H9 (cell line): ENCODE measurements around the gene RSL1D1. TPM values are rescaled to one million over a fixed set of nuclear protein-coding genes. Genes with fewer than 3 reads are reported as not detected.

Experiments used
- DNase-seq: peaks from one replicate; pipeline ENCODE4 v3.0.0-alpha.2; 2017
- H2AFZ ChIP-seq: one replicate; pipeline ENCODE4 v1.6.1; 2013; ENCODE audit warnings: mild to moderate bottlenecking, low read length, control low read depth, moderate library complexity
- H2AK5ac ChIP-seq: 2 replicates; pipeline ENCODE4 v1.6.1; 2013; ENCODE audit warnings: low read length, control low read depth, mixed read lengths; ENCODE audit not compliant: insufficient read length
- H2BK120ac ChIP-seq: one replicate; pipeline ENCODE4 v1.6.1; 2013; ENCODE audit warnings: low read depth, mild to moderate bottlenecking, low read length, control low read depth, inconsistent platforms; ENCODE audit not compliant: poor library complexity, severe bottlenecking
- H2BK12ac ChIP-seq: 2 replicates; pipeline ENCODE4 v1.6.1; 2013; ENCODE audit warnings: low read length, control low read depth, mixed read lengths, low read depth; ENCODE audit not compliant: insufficient read length
- H2BK15ac ChIP-seq: 2 replicates; pipeline ENCODE4 v1.6.1; 2013; ENCODE audit warnings: low read depth, low read length, control low read depth
- H2BK20ac ChIP-seq: one replicate; pipeline ENCODE4 v1.6.1; 2013; ENCODE audit warnings: low read depth, mild to moderate bottlenecking, low read length, control low read depth, inconsistent platforms; ENCODE audit not compliant: poor library complexity, severe bottlenecking
- H2BK5ac ChIP-seq: 2 replicates; pipeline ENCODE4 v1.6.1; 2013; ENCODE audit warnings: low read length, control low read depth, mixed read lengths; ENCODE audit not compliant: insufficient read length
- H3K14ac ChIP-seq: 2 replicates; pipeline ENCODE4 v1.6.1; 2013; ENCODE audit warnings: low read length, control low read depth; ENCODE audit not compliant: insufficient read depth
- H3K18ac ChIP-seq: 2 replicates; pipeline ENCODE4 v1.6.1; 2013; ENCODE audit warnings: low read depth, mild to moderate bottlenecking, mixed read lengths, low read length, control low read depth; ENCODE audit not compliant: insufficient read length
- H3K23ac ChIP-seq: 2 replicates; pipeline ENCODE4 v1.6.1; 2013; ENCODE audit warnings: low read length, control low read depth, mixed read lengths, low read depth; ENCODE audit not compliant: insufficient read length
- H3K23me2 ChIP-seq: 2 replicates; pipeline ENCODE4 v1.6.1; 2013; ENCODE audit warnings: low read depth, mild to moderate bottlenecking, mixed read lengths, low read length, control low read depth; ENCODE audit not compliant: insufficient read length, poor library complexity, severe bottlenecking
- H3K27ac ChIP-seq: 2 replicates; pipeline ENCODE4 v1.5.1; 2013; ENCODE audit warnings: low read length, control low read depth, mixed read lengths, low read depth; ENCODE audit not compliant: insufficient read length
- H3K27me3 ChIP-seq: 2 replicates; pipeline ENCODE4 v1.6.1; 2013; ENCODE audit warnings: low read length, control low read depth, inconsistent platforms; ENCODE audit not compliant: insufficient read depth
- H3K4ac ChIP-seq: 2 replicates; pipeline ENCODE4 v1.6.1; 2013; ENCODE audit warnings: low read depth, mild to moderate bottlenecking, control low read depth, inconsistent platforms, low read length, moderate library complexity
- H3K4me1 ChIP-seq: 2 replicates; pipeline ENCODE4 v1.6.1; 2013; ENCODE audit warnings: low read length, control low read depth, inconsistent platforms; ENCODE audit not compliant: insufficient read depth
- H3K4me2 ChIP-seq: 2 replicates; pipeline ENCODE4 v1.6.1; 2013; ENCODE audit warnings: low read length, control low read depth, mixed read lengths; ENCODE audit not compliant: insufficient read length, insufficient read depth
- H3K56ac ChIP-seq: 2 replicates; pipeline ENCODE4 v1.6.1; 2013; ENCODE audit warnings: low read depth, mild to moderate bottlenecking, mixed read lengths, low read length, control low read depth; ENCODE audit not compliant: insufficient read length
- H3K79me1 ChIP-seq: 2 replicates; pipeline ENCODE4 v1.6.1; 2013; ENCODE audit warnings: low read depth, mild to moderate bottlenecking, moderate library complexity, low read length, control low read depth, inconsistent platforms; ENCODE audit not compliant: insufficient read depth, poor library complexity, severe bottlenecking
- H3K79me2 ChIP-seq: 2 replicates; pipeline ENCODE4 v1.6.1; 2013; ENCODE audit warnings: low read length, control low read depth, inconsistent platforms; ENCODE audit not compliant: insufficient read depth
- H3K9ac ChIP-seq: 2 replicates; pipeline ENCODE4 v1.6.1; 2013; ENCODE audit warnings: low read length, control low read depth, mixed read lengths; ENCODE audit not compliant: insufficient read length; ENCODE audit errors: extremely low read depth
- H3K9me3 ChIP-seq: one replicate; pipeline ENCODE4 v1.6.1; 2013; ENCODE audit warnings: low read depth, low read length, inconsistent platforms; ENCODE audit not compliant: control insufficient read depth
- H3T11ph ChIP-seq: one replicate; pipeline ENCODE4 v1.6.1; 2013; ENCODE audit warnings: mild to moderate bottlenecking, low read length, control low read depth, inconsistent platforms
- H4K20me1 ChIP-seq: one replicate; pipeline ENCODE4 v1.6.1; 2013; ENCODE audit not compliant: control insufficient read depth, insufficient read length, insufficient read depth
- H4K5ac ChIP-seq: 2 replicates; pipeline ENCODE4 v1.6.1; 2013; ENCODE audit warnings: low read depth, mild to moderate bottlenecking, mixed read lengths, low read length, control low read depth; ENCODE audit not compliant: insufficient read length
- H4K8ac ChIP-seq: replicated peaks from 2 replicates; pipeline ENCODE4 v1.6.1; 2013; ENCODE audit warnings: low read length, control low read depth, mixed read lengths, low read depth; ENCODE audit not compliant: insufficient read length
- H4K91ac ChIP-seq: 2 replicates; pipeline ENCODE4 v1.6.1; 2013; ENCODE audit warnings: low read depth, mild to moderate bottlenecking, moderate library complexity, mixed read lengths, low read length, control low read depth; ENCODE audit not compliant: insufficient read length
- H3K27ac Mint-ChIP-seq, 3 experiments: 2 replicates in 2 of 3; 3 replicates in 1 of 3; pipeline ENCODE4 v1.8.0; 2020 to 2021; ENCODE audit warnings: mixed read lengths in 3 of 3, mild to moderate bottlenecking in 1 of 3, moderate library complexity in 1 of 3
- H3K27me3 Mint-ChIP-seq: 2 replicates; pipeline ENCODE4 v1.8.0; 2021; ENCODE audit warnings: low read depth, mild to moderate bottlenecking, moderate library complexity, mixed read lengths
- H3K36me3 Mint-ChIP-seq, 3 experiments: 2 replicates in 2 of 3; 3 replicates in 1 of 3; pipeline ENCODE4 v1.8.0; 2020 to 2021; ENCODE audit warnings: low read depth in 3 of 3, mixed read lengths in 3 of 3; ENCODE audit not compliant: insufficient read depth in 1 of 3
- H3K4me1 Mint-ChIP-seq, 2 experiments: 2 replicates each; pipeline ENCODE4 v1.8.0; 2020; ENCODE audit warnings: mixed read lengths in 2 of 2
- H3K4me3 Mint-ChIP-seq, 2 experiments: 2 replicates in 1 of 2; 3 replicates in 1 of 2; pipeline ENCODE4 v1.8.0; 2020 to 2021; ENCODE audit warnings: mild to moderate bottlenecking in 2 of 2, mixed read lengths in 2 of 2, moderate library complexity in 1 of 2
- H3K9me3 Mint-ChIP-seq, 2 experiments: 2 replicates in 1 of 2; 3 replicates in 1 of 2; pipeline ENCODE4 v1.8.0; 2020; ENCODE audit warnings: mild to moderate bottlenecking in 2 of 2, mixed read lengths in 2 of 2, moderate library complexity in 1 of 2
- WGBS: extraction: QIAGEN DNeasy Blood & Tissue Kit; methylation state at CpG from one replicate; pipeline ENCODE4 v1.1.7; 2013; ENCODE audit warnings: missing lambda C conversion rate, low lambda C conversion rate, mixed read lengths; ENCODE audit not compliant: insufficient read length; ENCODE audit errors: extremely low coverage; 5-methylcytosine and 5-hydroxymethylcytosine counted together
- total RNA-seq: library from RNA; stranded (reverse); gene quantifications from 2 replicates; pipeline ENCODE4 v1.2.1, GENCODE V29; 2021
- TF ChIP-seq, protein P1 (sequence below): fragments of 200-600 bp; sonication (generic); conservative IDR thresholded peaks from 3 replicates; pipeline ENCODE4 v1.8.0; 2021; ENCODE audit warnings: antibody characterized with exemption, mild to moderate bottlenecking

RSL1D1 gene
- total RNA-seq, 1 experiment from 2014 or later: 334 TPM

DNA sequence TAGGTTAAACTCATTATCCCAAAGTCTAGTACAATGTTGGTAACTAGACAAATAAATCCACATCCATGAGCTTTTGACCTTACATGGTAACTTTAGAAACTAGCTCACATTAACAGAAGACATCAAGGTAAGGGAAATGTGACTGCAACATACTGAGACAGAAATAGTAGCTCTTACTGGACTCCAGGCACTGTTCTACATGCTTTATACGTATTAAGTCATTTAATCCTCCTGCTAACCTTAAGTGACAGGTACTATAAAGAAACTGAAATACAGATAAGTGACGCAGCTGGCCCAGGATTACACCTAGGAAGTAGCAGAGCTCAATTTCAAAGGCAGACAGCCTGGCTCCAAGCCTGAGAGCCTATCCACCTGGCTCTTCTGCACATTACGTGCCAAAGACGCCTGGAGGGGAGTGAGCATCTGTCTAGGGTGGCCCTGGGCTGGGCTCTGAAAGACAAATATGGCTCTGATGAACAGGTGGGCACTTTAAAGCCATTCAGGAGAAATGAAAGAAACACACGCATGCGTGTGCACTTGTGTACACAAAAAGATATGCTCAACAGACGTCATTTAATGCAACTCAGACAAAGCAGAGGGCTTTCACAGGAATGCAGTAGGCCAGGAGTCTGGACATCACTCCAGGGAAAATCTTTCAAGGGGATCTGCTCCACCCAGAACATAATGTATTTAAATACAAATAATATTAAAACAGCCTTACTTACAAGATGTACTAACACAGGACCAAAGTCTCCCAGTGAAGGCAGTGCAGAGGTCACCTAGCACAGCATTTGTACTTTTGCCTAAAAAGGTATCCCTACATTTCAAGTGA is 58.7 kb downstream of the RSL1D1 start:
- no peak overlapping the region for H2BK15ac ChIP-seq
- peaks cover 6% of the 10 kb centered on the region for H3K23me2 ChIP-seq
- Mint-ChIP-seq H3K9me3 (no peaks in the 10 kb centered on the region), H3K4me1 (peaks cover 17 to 32% of the 10 kb centered on the region in 2 experiments), H3K36me3 (peaks cover 2 to 14% (median 12%) of the 10 kb centered on the region in 3 experiments; a peak in 6 of 7 replicates), H3K27ac (peak overlapping the region in 1 of 3 experiments; percentile 35; a peak in 2 of 7 replicates), H3K27me3 (no peaks in the 10 kb centered on the region; the same call in 1 of the 2 replicates), H3K4me3 (no peak overlapping the region)
- no peak overlapping the region for H2BK120ac ChIP-seq
- no peak overlapping the region for H4K5ac ChIP-seq
- H3K79me2 ChIP-seq: peaks cover 14% of the 10 kb centered on the region; the same call in 1 of the 2 replicates
- no peaks in the 10 kb centered on the region for H3K4me1 ChIP-seq
- H3K56ac ChIP-seq: no peak overlapping the region
- H3K14ac ChIP-seq: no peak overlapping the region
- H3K79me1 ChIP-seq: no peaks in the 10 kb centered on the region
- H2BK12ac ChIP-seq: no peak overlapping the region
- H4K20me1 ChIP-seq: no peaks in the 10 kb centered on the region
- no peak overlapping the region for H3K4me2 ChIP-seq
- H3K18ac ChIP-seq: no peak overlapping the region
- H4K91ac ChIP-seq: no peak overlapping the region
- no peak for DNase-seq
- no peak overlapping the region for H3K27ac ChIP-seq
- TF ChIP-seq, protein P1, sequence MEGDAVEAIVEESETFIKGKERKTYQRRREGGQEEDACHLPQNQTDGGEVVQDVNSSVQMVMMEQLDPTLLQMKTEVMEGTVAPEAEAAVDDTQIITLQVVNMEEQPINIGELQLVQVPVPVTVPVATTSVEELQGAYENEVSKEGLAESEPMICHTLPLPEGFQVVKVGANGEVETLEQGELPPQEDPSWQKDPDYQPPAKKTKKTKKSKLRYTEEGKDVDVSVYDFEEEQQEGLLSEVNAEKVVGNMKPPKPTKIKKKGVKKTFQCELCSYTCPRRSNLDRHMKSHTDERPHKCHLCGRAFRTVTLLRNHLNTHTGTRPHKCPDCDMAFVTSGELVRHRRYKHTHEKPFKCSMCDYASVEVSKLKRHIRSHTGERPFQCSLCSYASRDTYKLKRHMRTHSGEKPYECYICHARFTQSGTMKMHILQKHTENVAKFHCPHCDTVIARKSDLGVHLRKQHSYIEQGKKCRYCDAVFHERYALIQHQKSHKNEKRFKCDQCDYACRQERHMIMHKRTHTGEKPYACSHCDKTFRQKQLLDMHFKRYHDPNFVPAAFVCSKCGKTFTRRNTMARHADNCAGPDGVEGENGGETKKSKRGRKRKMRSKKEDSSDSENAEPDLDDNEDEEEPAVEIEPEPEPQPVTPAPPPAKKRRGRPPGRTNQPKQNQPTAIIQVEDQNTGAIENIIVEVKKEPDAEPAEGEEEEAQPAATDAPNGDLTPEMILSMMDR: no peak
- H2AFZ ChIP-seq: no peak overlapping the region
- no peak overlapping the region for H3T11ph ChIP-seq
- no peaks in the 10 kb centered on the region for H3K27me3 ChIP-seq
- H3K9ac ChIP-seq: no peak overlapping the region
- H4K8ac ChIP-seq: no peak overlapping the region
- no peak overlapping the region for H3K4ac ChIP-seq
- WGBS: no CpG with 5 or more reads among the region's 7 CpGs
- H2AK5ac ChIP-seq: no peak overlapping the region
- no peak overlapping the region for H2BK20ac ChIP-seq
- no peak overlapping the region for H2BK5ac ChIP-seq
- H3K23ac ChIP-seq: no peak overlapping the region
- H3K9me3 ChIP-seq: no peaks in the 10 kb centered on the region
